Transverse colon (tissue), 4 donors: ENCODE results near the gene LRBA.

ENCODE experiments used
- CTCF ChIP-seq, 5 experiments: fragments of 200-600 bp in 3 of 5; fragments of 450-650 bp in 2 of 5; sonication (generic) in 3 of 5; IDR thresholded peaks; 1 replicate in 2 of 5; 2 replicates in 3 of 5; pipeline ENCODE4 v1.5.1; 2016 to 2017; ENCODE audit warnings: antibody characterized with exemption in 5 of 5, inconsistent platforms in 3 of 5, mild to moderate bottlenecking in 2 of 5, moderate library complexity in 1 of 5
- EP300 ChIP-seq: sonication (generic); formaldehyde crosslinking; IDR thresholded peaks from one replicate; pipeline ENCODE4 v1.6.1; 2017; ENCODE audit warnings: antibody characterized with exemption, low read depth
- POLR2A ChIP-seq: fragments of 450-650 bp; IDR thresholded peaks from one replicate; pipeline ENCODE4 v1.6.1; 2016; ENCODE audit warnings: antibody characterized with exemption, mild to moderate bottlenecking, moderate library complexity
- POLR2AphosphoS5 ChIP-seq, 3 donors: sonication (generic); formaldehyde crosslinking; IDR thresholded peaks; one replicate each; pipeline ENCODE4 v1.6.1; 2016; ENCODE audit warnings: antibody characterized with exemption in 3 of 3

- TF ChIP-seq CTCF (IDR thresholded peaks at IDR 0.05) (no peak), EP300 (no peak), POLR2AphosphoS5 (IDR thresholded peaks at IDR 0.05) (no peak), POLR2A (no peak)
Observed at GRCh38 chr4:150673793-150674192, 341.3 kb downstream of the LRBA start.
